ENCODE measurements around the gene SYNGR2.
"Not testable (repeated sequence)": the region's sequence is repeated elsewhere in the genome, so short reads cannot be mapped to it uniquely, and the experiment has no call there.

Gene SYNGR2

GRCh38 chr17:78130090-78130436, 38.3 kb upstream of the SYNGR2 start:
- no peak for DNase-seq (ENCODE audit: low spot score)

GRCh38 chr17:78130437-78131101, 37.8 kb upstream of the SYNGR2 start, which contains the start of gene TMC8:
TSS of gene TMC8 (plus strand) at chr17:78130771. CDS start at chr17:78131589, 818 bp downstream.
- peak; percentile 83 for DNase-seq (ENCODE audit: low spot score)

GRCh38 chr17:78131172-78132083, 37.0 kb upstream of the SYNGR2 start:
- peak; percentile 64 for DNase-seq (ENCODE audit: low spot score)

- DNase-seq (ENCODE audit: low spot score) = peak; percentile 90
Measured at GRCh38 chr17:78132084-78132676, 36.2 kb upstream of the SYNGR2 start.

GRCh38 chr17:78132767-78133178, 35.6 kb upstream of the SYNGR2 start:
- no peak for DNase-seq (ENCODE audit: low spot score)

GRCh38 chr17:78133179-78133951, 35.0 kb upstream of the SYNGR2 start:
- DNase-seq (ENCODE audit: low spot score) = no peak

- peak; percentile 90 for DNase-seq (ENCODE audit: low spot score)
Measured at GRCh38 chr17:78133971-78134898, 34.1 kb upstream of the SYNGR2 start.

- DNase-seq (ENCODE audit: low spot score) = no peak
Measured at GRCh38 chr17:78134899-78135385, 33.4 kb upstream of the SYNGR2 start.

- DNase-seq (ENCODE audit: low spot score) = no peak
Measured at GRCh38 chr17:78135858-78136500, 32.4 kb upstream of the SYNGR2 start.

GRCh38 chr17:78137392-78138203, 30.8 kb upstream of the SYNGR2 start:
- peak; percentile 49 for DNase-seq (ENCODE audit: low spot score)

- no peak for DNase-seq (ENCODE audit: low spot score)
Measured at GRCh38 chr17:78138204-78139060, 29.9 kb upstream of the SYNGR2 start.

GRCh38 chr17:78139861-78140168, 28.6 kb upstream of the SYNGR2 start:
- DNase-seq (ENCODE audit: low spot score) = not testable (repeated sequence)

GRCh38 chr17:78140169-78141051, 28.0 kb upstream of the SYNGR2 start:
- DNase-seq (ENCODE audit: low spot score) = peak; percentile 99

- no peak for DNase-seq (ENCODE audit: low spot score)
Measured at GRCh38 chr17:78141437-78142118, 26.8 kb upstream of the SYNGR2 start.

GRCh38 chr17:78142119-78142861, 26.1 kb upstream of the SYNGR2 start:
- no peak for DNase-seq (ENCODE audit: low spot score)
